DND-41 (cell line): ENCODE data around the gene MXD3.

Source experiments
- ATAC-seq: fragments of 200-7000 bp; cut with Tn5 transposase; 3 replicates; pipeline ENCODE4 v1.9.1; 2021; ENCODE audit warnings: low read depth; ENCODE audit not compliant: insufficient read depth
- DNase-seq: peaks from one replicate; pipeline ENCODE4 v3.0.0-alpha.2; 2020
- H2AFZ ChIP-seq: 2 replicates; pipeline ENCODE4 v1.6.0; 2012; ENCODE audit warnings: low read depth, low read length
- H3K27ac ChIP-seq: 2 replicates; pipeline ENCODE4 v1.5.1; 2012; ENCODE audit warnings: low read length, inconsistent platforms
- H3K27me3 ChIP-seq: fragments of 200-600 bp; sonication (generic); 2 replicates; pipeline ENCODE4 v1.6.0; 2012; ENCODE audit warnings: low read length, mild to moderate bottlenecking, inconsistent platforms; ENCODE audit not compliant: insufficient read depth, poor library complexity
- H3K36me3 ChIP-seq: 2 replicates; pipeline ENCODE4 v1.5.1; 2012; ENCODE audit warnings: low read length, inconsistent platforms; ENCODE audit not compliant: insufficient read depth
- H3K4me1 ChIP-seq: 2 replicates; pipeline ENCODE4 v1.5.1; 2012; ENCODE audit warnings: mild to moderate bottlenecking, low read length; ENCODE audit not compliant: insufficient read depth
- H3K4me2 ChIP-seq: 2 replicates; pipeline ENCODE4 v1.6.0; 2012; ENCODE audit warnings: mild to moderate bottlenecking, moderate library complexity, low read length, inconsistent platforms; ENCODE audit not compliant: insufficient read depth
- H3K4me3 ChIP-seq, 2 experiments: fragments of 200-600 bp in 1 of 2; shearing (Covaris generic) in 1 of 2; 2 replicates each; pipeline ENCODE4 v1.5.1; 2012 to 2016; ENCODE audit warnings: inconsistent platforms in 2 of 2, low read length in 2 of 2, mild to moderate bottlenecking in 2 of 2, low read depth in 1 of 2, moderate library complexity in 1 of 2
- H3K79me2 ChIP-seq: 2 replicates; pipeline ENCODE4 v1.6.0; 2012; ENCODE audit warnings: low read length, inconsistent platforms; ENCODE audit not compliant: insufficient read depth
- H3K9ac ChIP-seq: 2 replicates; pipeline ENCODE4 v1.6.0; 2012; ENCODE audit warnings: low read depth, mild to moderate bottlenecking, inconsistent platforms, low read length, moderate library complexity
- H3K9me3 ChIP-seq: 2 replicates; pipeline ENCODE4 v1.5.1; 2012; ENCODE audit warnings: low read length, moderate library complexity, mild to moderate bottlenecking, inconsistent platforms; ENCODE audit not compliant: insufficient read depth, severe bottlenecking
- H4K20me1 ChIP-seq: 2 replicates; pipeline ENCODE4 v1.6.0; 2012; ENCODE audit warnings: low read length; ENCODE audit not compliant: insufficient read depth
- EZH2 ChIP-seq: IDR thresholded peaks from 3 replicates; pipeline ENCODE4 v1.6.1; 2012; ENCODE audit warnings: borderline replicate concordance, low read depth, mild to moderate bottlenecking, moderate library complexity, low read length, inconsistent platforms; ENCODE audit not compliant: severe bottlenecking
- TF ChIP-seq, protein P1 (sequence below): IDR thresholded peaks from 2 replicates; pipeline ENCODE4 v1.5.1; 2012; ENCODE audit warnings: borderline replicate concordance, low read length, moderate library complexity, mild to moderate bottlenecking; ENCODE audit not compliant: poor library complexity, severe bottlenecking; ENCODE audit errors: extremely low read depth

The MXD3 gene

GRCh38 chr5:177354256-177354655 lies 42.6 kb upstream of the MXD3 start:
- ATAC-seq = no peak
- H3K9ac ChIP-seq = no peak overlapping the region
- no peaks in the 10 kb centered on the region for H3K27me3 ChIP-seq
- H3K36me3 ChIP-seq = peaks cover 15% of the 10 kb centered on the region
- no peaks in the 10 kb centered on the region for H3K9me3 ChIP-seq
- peaks cover 11% of the 10 kb centered on the region for H4K20me1 ChIP-seq
- no peak overlapping the region for H3K4me3 ChIP-seq
- H2AFZ ChIP-seq = no peak overlapping the region
- H3K79me2 ChIP-seq = peaks cover 22% of the 10 kb centered on the region
- H3K27ac ChIP-seq = no peak overlapping the region
- H3K4me2 ChIP-seq = no peak overlapping the region
- H3K4me1 ChIP-seq = peaks cover 50% of the 10 kb centered on the region
- DNase-seq = no peak
- TF ChIP-seq, protein P1, sequence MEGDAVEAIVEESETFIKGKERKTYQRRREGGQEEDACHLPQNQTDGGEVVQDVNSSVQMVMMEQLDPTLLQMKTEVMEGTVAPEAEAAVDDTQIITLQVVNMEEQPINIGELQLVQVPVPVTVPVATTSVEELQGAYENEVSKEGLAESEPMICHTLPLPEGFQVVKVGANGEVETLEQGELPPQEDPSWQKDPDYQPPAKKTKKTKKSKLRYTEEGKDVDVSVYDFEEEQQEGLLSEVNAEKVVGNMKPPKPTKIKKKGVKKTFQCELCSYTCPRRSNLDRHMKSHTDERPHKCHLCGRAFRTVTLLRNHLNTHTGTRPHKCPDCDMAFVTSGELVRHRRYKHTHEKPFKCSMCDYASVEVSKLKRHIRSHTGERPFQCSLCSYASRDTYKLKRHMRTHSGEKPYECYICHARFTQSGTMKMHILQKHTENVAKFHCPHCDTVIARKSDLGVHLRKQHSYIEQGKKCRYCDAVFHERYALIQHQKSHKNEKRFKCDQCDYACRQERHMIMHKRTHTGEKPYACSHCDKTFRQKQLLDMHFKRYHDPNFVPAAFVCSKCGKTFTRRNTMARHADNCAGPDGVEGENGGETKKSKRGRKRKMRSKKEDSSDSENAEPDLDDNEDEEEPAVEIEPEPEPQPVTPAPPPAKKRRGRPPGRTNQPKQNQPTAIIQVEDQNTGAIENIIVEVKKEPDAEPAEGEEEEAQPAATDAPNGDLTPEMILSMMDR = no peak
- TF ChIP-seq EZH2 = no peak

DNA sequence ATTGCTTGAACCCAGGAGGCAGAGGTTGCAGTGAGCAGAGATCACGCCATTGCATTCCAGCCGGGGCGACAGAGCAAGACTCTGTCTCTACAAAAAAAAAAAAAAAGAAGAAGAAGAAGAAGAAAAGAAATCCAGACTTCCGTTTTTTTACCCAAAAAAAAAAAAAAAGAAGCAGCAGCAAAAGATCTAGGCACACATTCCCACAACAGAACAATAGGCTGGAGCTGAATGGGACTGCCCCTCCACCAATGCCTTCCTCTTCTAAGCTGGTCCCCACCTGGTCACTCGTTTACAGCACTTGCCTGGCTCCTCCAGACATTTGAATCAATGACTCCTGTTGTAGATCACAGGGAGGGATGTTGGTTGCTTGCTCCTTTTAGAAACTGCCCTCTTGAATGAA lies 41.4 kb upstream of the MXD3 start:
- TF ChIP-seq EZH2 = no peak
- TF ChIP-seq, protein P1 = no peak
- Histone ChIP-seq H3K36me3 (peaks cover 20% of the 10 kb centered on the region), H3K4me2 (no peak overlapping the region), H3K27me3 (no peaks in the 10 kb centered on the region), H3K9ac (no peak overlapping the region), H3K4me1 (peaks cover 49% of the 10 kb centered on the region), H3K79me2 (peaks cover 33% of the 10 kb centered on the region), H3K9me3 (no peaks in the 10 kb centered on the region), H3K4me3 (no peak overlapping the region), H4K20me1 (peaks cover 11% of the 10 kb centered on the region), H3K27ac (no peak overlapping the region), H2AFZ (no peak overlapping the region)
- ATAC-seq (no peak), DNase-seq (no peak)

DNA sequence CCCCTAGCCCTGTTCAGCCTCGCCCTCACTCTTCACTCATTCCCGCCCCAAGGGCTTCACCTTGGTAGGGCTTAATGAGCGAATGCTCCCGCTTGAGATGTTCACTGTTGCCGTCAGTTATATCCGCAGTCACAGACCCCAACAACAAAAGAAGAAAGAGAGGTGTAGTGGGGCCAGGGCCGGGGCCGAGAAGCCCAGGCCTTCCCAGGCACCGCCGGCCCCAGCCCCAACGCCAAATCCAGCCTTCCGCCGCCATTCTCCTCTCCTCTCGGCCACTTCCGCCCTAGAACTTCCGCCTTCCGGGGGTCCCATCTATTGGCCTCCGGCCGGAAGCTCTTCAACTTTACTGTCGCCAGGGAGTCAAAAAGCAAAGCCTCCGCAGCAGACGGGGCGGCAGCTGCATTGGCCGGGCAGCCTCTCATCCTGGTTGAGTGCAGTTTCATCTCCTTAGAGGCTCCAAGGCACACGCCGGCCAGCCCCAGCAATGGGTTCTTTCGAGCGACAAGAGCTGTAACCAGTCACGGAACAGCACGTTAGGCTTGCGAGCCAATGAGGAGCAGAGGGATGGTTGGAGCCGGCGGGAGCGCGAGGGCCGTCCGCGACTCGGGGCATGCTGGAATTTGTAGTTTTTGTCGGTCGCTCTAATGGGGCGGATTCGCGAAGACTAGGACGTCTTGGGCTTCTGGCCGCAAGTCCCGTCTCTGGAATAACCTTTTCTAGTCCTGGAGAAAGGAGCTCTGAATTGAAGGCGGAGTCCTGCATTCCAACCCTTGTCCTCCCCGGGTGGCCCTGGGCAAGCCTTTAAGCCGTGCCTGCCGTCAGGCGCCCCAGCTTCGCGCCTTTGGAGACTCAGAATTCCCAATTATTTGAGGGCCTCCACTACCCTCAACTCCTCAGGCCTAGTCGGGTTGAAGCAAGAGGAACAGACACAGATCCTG lies 40.0 kb upstream of the MXD3 start, which contains the start of gene LMAN2:
Gene LMAN2 (minus strand): TSS at position 277 of the 938 bp plus-strand sequence. CDS start 21 bp downstream, at position 256.
- Histone ChIP-seq H3K79me2 (peaks cover 48% of the 10 kb centered on the region), H3K4me1 (peaks cover 45% of the 10 kb centered on the region), H3K4me3 (peak within 1 kb of the TSS; percentile 75 to 89), H3K4me2 (peak within 1 kb of the TSS; percentile 96), H3K36me3 (peaks cover 30% of the 10 kb centered on the region), H3K9ac (peak within 1 kb of the TSS; percentile 78), H4K20me1 (peaks cover 16% of the 10 kb centered on the region), H2AFZ (peak within 1 kb of the TSS; percentile 91), H3K27me3 (no peaks in the 10 kb centered on the region), H3K9me3 (no peaks in the 10 kb centered on the region), H3K27ac (peak within 1 kb of the TSS; percentile 95)
- peak; percentile 99 for ATAC-seq
- no peak for TF ChIP-seq EZH2
- TF ChIP-seq, protein P1 = no peak
- DNase-seq = peak; percentile 96
